GDM1 (cell line): ENCODE data around the gene PFKFB2.
A peak's percentile ranks its signal among the peaks of the same experiment; 100 is the strongest.

ENCODE experiments used
- DNase-seq: peaks from one replicate; lab custom pipeline; 2025; lab: John Stamatoyannopoulos, UW

PFKFB2 gene

GRCh38 chr1:207021876-207022596, 31.0 kb upstream of the PFKFB2 start:
- DNase-seq: no peak

GRCh38 chr1:207022996-207023679, 29.9 kb upstream of the PFKFB2 start:
- DNase-seq: no peak

- DNase-seq: peak; percentile 79
Observed at GRCh38 chr1:207024202-207025145, 28.6 kb upstream of the PFKFB2 start.

GRCh38 chr1:207025146-207025880, 27.8 kb upstream of the PFKFB2 start:
- peak; percentile 5 for DNase-seq

- DNase-seq: no peak
Observed at GRCh38 chr1:207026104-207026534, 27.0 kb upstream of the PFKFB2 start.

- DNase-seq: no peak
Observed at GRCh38 chr1:207027206-207027777, 25.8 kb upstream of the PFKFB2 start.

- DNase-seq: no peak
Observed at GRCh38 chr1:207027921-207028320, 25.2 kb upstream of the PFKFB2 start.

- DNase-seq: no peak
Observed at GRCh38 chr1:207028884-207029650, 24.0 kb upstream of the PFKFB2 start.

GRCh38 chr1:207029701-207030521, 23.2 kb upstream of the PFKFB2 start:
- no peak for DNase-seq

GRCh38 chr1:207030522-207031009, 22.5 kb upstream of the PFKFB2 start:
- DNase-seq: no peak

- no peak for DNase-seq
Observed at GRCh38 chr1:207031016-207031415, 22.1 kb upstream of the PFKFB2 start.

GRCh38 chr1:207031632-207032264, 21.3 kb upstream of the PFKFB2 start:
- DNase-seq: no peak

GRCh38 chr1:207032528-207033017, 20.5 kb upstream of the PFKFB2 start, which contains the start of gene C1orf116:
Gene C1orf116 (minus strand): TSS chr1:207032756. CDS start chr1:207027598, 5,158 bp downstream.
- DNase-seq: no peak

- DNase-seq: no peak
Observed at GRCh38 chr1:207033302-207033701, 19.8 kb upstream of the PFKFB2 start.

- no peak for DNase-seq
Observed at GRCh38 chr1:207034208-207034607, 18.9 kb upstream of the PFKFB2 start.

GRCh38 chr1:207034998-207035397, 18.1 kb upstream of the PFKFB2 start:
- DNase-seq: no peak

GRCh38 chr1:207035877-207036551, 17.1 kb upstream of the PFKFB2 start:
- no peak for DNase-seq

GRCh38 chr1:207036865-207037264, 16.2 kb upstream of the PFKFB2 start:
- DNase-seq: no peak
